RWPE1 (cell line): ENCODE measurements around the gene IREB2.
A peak's percentile ranks its signal among the peaks of the same experiment; 100 is the strongest.

Experiments
- CTCF ChIA-PET: fragments of 350-600 bp; sonication (Branson Sonifier 250); formaldehyde crosslinking; extraction: SDS; loops from one replicate; lab custom pipeline; 2021; lab: Yijun Ruan, JAX
- POLR2A ChIA-PET: fragments of 400-600 bp; formaldehyde crosslinking; extraction: SDS; loops from one replicate; lab custom pipeline; 2020; ENCODE audit warnings: antibody characterized with exemption; ENCODE audit not compliant: low non-redundant PET; lab: Yijun Ruan, JAX
- DNase-seq: peaks from one replicate; pipeline ENCODE4 v3.0.0; 2012; ENCODE audit warnings: low spot score
- H3K27ac ChIP-seq: fragments of 450-650 bp; 2 replicates; pipeline ENCODE4 v1.5.1; 2017
- CTCF ChIP-seq: fragments of 450-650 bp; conservative IDR thresholded peaks from 2 replicates; pipeline ENCODE4 v1.5.1; 2017; ENCODE audit warnings: low read depth, mild to moderate bottlenecking

Gene IREB2

GRCh38 chr15:78540141-78540870 is 102.3 kb downstream of the IREB2 start, which contains the start of gene PSMA4:
Gene PSMA4 (plus strand): TSS chr15:78540444. CDS start chr15:78541928, 1,484 bp downstream.
- POLR2A ChIA-PET: interaction anchor here (1.8 kb wide), 1 partner anchor 25 kb away, joined by 5 read pairs; the partner anchor contains the start of gene CHRNA5
- peak within 1 kb of the TSS; percentile 86 for H3K27ac ChIP-seq
- CTCF ChIA-PET: interaction anchor here (0.7 to 1.0 kb wide), 2 partner anchors 20 to 125 kb away, joined by 3 read pairs; no protein-coding TSS in a partner anchor
- no peak for TF ChIP-seq CTCF
- peak; percentile 97 for DNase-seq

GRCh38 chr15:78540871-78541743 is 103.1 kb downstream of the IREB2 start:
- ChIA-PET POLR2A (interaction anchor here (1.8 kb wide), 1 partner anchor 24 kb away, joined by 5 read pairs; the partner anchor contains the start of gene CHRNA5), CTCF (interaction anchor here (0.6 to 0.7 kb wide), 3 partner anchors 12 to 168 kb away, joined by 3 read pairs; no protein-coding TSS in a partner anchor)
- DNase-seq: peak; percentile 39
- no peak for TF ChIP-seq CTCF
- peak overlapping the region; percentile 86 for H3K27ac ChIP-seq

- DNase-seq: no peak
- no peak for TF ChIP-seq CTCF
- CTCF ChIA-PET: no interaction called here
- POLR2A ChIA-PET: no interaction called here
- H3K27ac ChIP-seq: no peak overlapping the region
Measured at GRCh38 chr15:78541744-78542034, 103.7 kb downstream of the IREB2 start.

GRCh38 chr15:78542647-78543046 is 104.6 kb downstream of the IREB2 start:
- TF ChIP-seq CTCF: no peak
- ChIA-PET CTCF (interaction anchor here (0.6 kb wide), 1 partner anchor 74 kb away, joined by 4 read pairs; no protein-coding TSS in a partner anchor), POLR2A (no interaction called here)
- DNase-seq: no peak
- no peak overlapping the region for H3K27ac ChIP-seq

GRCh38 chr15:78550194-78550593 is 112.2 kb downstream of the IREB2 start:
- H3K27ac ChIP-seq: no peak overlapping the region
- ChIA-PET POLR2A (interaction anchor here (0.8 kb wide), 1 partner anchor 7 kb away, joined by 4 read pairs; no protein-coding TSS in a partner anchor), CTCF (interaction anchor here (0.7 kb wide), 1 partner anchor 109 kb away, joined by 3 read pairs; no protein-coding TSS in a partner anchor)
- no peak for TF ChIP-seq CTCF
- DNase-seq: no peak

GRCh38 chr15:78550815-78551214 is 112.8 kb downstream of the IREB2 start:
- no peak overlapping the region for H3K27ac ChIP-seq
- no peak for DNase-seq
- ChIA-PET POLR2A (no interaction called here), CTCF (interaction anchor here (0.7 kb wide), 1 partner anchor 108 kb away, joined by 3 read pairs; no protein-coding TSS in a partner anchor)
- no peak for TF ChIP-seq CTCF
